ENCODE data around the gene FLT4.
"Not testable (repeated sequence)": the region's sequence is repeated elsewhere in the genome, so short reads cannot be mapped to it uniquely, and the experiment has no call there.

The FLT4 gene

DNA sequence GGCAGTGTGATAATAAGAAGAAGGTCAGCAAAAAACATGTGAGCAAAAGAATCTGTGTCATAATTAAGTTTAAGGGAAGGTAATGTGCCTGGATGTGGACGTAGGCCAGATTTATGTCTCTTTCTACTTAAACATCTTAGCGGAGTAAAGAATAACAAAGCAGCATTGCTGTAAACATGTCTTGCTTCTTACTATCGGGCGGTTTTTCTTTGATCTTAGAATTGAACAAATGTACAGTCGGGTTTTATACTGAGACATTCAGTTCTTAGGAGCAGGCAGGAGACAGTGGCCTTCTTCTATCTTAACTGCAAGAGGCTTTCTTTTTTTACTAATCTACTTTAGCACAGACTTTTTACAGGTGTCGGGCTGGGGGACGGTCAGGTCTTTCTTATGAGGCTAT lies 40.4 kb upstream of the FLT4 start:
- Histone ChIP-seq H3K27ac (no peak overlapping the region), H3K36me3 (replicated peaks) (no peaks in the 10 kb centered on the region), H3K27me3 (replicated peaks) (peaks cover 5% of the 10 kb centered on the region), H3K4me3 (ENCODE audit: low read depth, low read length) (no peak overlapping the region)
- in situ Hi-C loops (cut with HindIII; ENCODE audit: low pct_ligation_motif_present, low sequenced_read_pairs): no loop called here
- TF ChIP-seq, protein P1, sequence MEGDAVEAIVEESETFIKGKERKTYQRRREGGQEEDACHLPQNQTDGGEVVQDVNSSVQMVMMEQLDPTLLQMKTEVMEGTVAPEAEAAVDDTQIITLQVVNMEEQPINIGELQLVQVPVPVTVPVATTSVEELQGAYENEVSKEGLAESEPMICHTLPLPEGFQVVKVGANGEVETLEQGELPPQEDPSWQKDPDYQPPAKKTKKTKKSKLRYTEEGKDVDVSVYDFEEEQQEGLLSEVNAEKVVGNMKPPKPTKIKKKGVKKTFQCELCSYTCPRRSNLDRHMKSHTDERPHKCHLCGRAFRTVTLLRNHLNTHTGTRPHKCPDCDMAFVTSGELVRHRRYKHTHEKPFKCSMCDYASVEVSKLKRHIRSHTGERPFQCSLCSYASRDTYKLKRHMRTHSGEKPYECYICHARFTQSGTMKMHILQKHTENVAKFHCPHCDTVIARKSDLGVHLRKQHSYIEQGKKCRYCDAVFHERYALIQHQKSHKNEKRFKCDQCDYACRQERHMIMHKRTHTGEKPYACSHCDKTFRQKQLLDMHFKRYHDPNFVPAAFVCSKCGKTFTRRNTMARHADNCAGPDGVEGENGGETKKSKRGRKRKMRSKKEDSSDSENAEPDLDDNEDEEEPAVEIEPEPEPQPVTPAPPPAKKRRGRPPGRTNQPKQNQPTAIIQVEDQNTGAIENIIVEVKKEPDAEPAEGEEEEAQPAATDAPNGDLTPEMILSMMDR (IDR thresholded peaks at IDR 0.05; ENCODE audit: low read depth, low read length, missing control alignments): no peak
- DNase-seq: no peak

DNA sequence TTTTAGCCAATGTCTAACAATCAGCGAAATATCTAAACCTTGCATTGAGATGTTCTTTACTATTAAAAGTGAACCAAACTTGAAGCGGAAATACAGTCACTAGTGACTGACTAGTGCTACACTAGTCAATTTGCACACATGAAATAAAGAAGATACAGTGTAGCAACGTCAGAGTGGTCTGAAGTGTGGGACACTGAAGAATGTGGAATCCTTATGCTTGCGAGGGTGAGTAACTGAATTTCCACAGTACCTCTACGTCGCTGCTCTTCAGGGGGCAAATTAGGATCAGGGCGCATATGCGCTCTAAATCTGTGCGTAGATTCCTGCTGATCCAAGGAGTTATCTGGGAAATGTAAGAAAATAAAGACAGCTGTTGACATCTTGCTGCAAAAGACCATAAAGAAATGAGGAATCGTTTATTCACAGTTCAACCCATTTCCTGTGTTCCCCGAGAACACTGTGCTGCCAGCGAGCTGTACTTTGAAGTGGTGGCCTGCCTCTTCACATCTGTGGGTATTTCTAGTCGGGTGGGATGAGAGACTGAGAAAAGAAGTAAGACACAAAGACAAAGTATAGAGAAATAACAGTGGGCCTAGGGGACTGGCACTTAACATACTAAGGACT lies 39.8 kb upstream of the FLT4 start:
- TF ChIP-seq, protein P1 (IDR thresholded peaks at IDR 0.05; ENCODE audit: low read depth, low read length, missing control alignments): no peak
- no peaks in the 10 kb centered on the region for H3K36me3 ChIP-seq (replicated peaks)
- peaks cover 7% of the 10 kb centered on the region for H3K27me3 ChIP-seq (replicated peaks)
- in situ Hi-C loops (cut with HindIII; ENCODE audit: low pct_ligation_motif_present, low sequenced_read_pairs): no loop called here
- H3K4me3 ChIP-seq (ENCODE audit: low read depth, low read length): no peak overlapping the region
- no peak for DNase-seq
- no peak overlapping the region for H3K27ac ChIP-seq

DNA sequence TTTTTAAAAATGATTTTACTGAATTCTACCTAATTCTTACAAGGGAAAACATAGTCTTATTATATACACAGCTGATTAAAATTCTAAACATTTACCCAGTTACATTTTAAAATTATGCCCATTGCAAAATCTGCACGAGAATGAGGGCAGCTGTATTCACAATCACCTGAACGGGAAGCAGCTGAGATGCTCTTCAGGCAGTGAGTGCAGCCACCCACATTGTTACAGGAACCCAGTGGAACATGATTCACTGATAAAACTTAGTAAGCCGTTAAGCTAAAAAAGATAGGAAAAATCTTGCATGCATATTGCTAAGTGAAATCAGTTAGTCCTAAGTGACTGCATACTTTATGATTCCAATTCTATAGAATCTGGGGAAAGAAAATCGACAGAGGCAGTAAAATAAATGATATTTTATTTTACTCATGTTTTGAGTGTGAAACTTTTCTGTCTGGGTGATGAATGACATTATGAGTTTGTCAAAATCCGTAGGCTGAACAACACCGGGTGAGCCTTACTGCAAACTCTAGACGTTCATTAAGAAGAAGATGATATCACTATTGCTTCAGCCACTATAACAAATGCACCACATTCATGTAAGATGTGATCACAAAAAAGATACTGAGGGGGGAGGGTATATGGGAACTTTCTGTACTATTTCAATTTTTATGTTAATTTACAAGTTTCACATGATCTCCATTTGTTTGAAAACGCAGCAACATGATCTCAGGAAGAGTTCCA lies 39.1 kb upstream of the FLT4 start:
- H3K36me3 ChIP-seq (replicated peaks): no peaks in the 10 kb centered on the region
- TF ChIP-seq, protein P1 (IDR thresholded peaks at IDR 0.05; ENCODE audit: low read depth, low read length, missing control alignments): no peak
- in situ Hi-C loops (cut with HindIII; ENCODE audit: low pct_ligation_motif_present, low sequenced_read_pairs): no loop called here
- peaks cover 7% of the 10 kb centered on the region for H3K27me3 ChIP-seq (replicated peaks)
- no peak overlapping the region for H3K27ac ChIP-seq
- DNase-seq: no peak
- H3K4me3 ChIP-seq (ENCODE audit: low read depth, low read length): no peak overlapping the region

DNA sequence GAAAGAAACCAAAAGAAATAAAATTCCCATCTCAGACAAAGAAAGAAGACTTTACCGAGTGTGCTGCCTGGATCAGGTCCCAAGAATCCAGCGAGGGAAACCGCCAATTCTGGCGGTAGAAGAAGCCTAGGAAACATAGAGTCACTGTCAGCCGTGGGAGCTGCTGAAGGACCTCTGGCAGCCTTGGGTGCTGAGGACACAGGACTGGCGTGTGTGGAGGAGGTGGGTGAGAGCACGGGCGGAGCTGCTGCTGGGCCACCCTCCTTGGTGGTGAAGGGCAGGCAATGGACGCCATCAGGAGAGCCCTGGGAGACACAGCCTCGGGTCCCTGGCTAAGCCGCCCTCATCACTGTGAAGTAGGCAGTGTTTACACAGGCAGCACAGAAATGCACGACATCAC lies 37.4 kb upstream of the FLT4 start:
- H3K27ac ChIP-seq; H3K4me3 ChIP-seq (ENCODE audit: low read depth, low read length); in situ Hi-C loops (cut with HindIII; ENCODE audit: low pct_ligation_motif_present, low sequenced_read_pairs); H3K36me3 ChIP-seq (replicated peaks); DNase-seq; H3K27me3 ChIP-seq (replicated peaks): not testable (repeated sequence)

DNA sequence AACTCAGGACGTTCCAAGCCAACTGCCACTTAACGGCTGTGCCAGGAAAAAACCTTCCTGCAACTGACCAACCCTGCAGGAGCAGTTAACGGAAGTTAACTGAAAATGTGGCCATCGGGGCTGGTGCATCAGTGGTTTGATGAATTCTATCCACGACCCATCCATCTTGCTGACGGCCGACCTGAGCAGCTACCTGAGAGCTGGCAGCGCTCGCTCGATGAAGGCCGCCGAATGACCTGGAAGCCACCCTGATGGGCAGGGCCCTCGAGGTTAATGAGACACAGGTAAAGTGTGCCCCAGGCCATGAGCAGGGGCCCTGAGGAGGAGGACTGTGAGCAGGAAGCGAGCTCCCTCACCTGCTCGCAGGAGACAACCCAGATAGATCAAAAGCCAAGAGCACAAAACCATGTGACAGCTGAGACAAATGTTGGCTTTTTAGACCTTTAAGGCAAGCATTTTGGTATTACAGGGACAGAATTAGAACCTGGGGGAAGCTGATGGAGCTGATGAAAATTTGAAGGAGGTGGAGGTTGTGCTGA lies 35.3 kb upstream of the FLT4 start:
- in situ Hi-C loops (cut with HindIII; ENCODE audit: low pct_ligation_motif_present, low sequenced_read_pairs): no loop called here
- no peaks in the 10 kb centered on the region for H3K36me3 ChIP-seq (replicated peaks)
- H3K27ac ChIP-seq: no peak overlapping the region
- TF ChIP-seq, protein P1 (IDR thresholded peaks at IDR 0.05; ENCODE audit: low read depth, low read length, missing control alignments): no peak
- DNase-seq: no peak
- no peak overlapping the region for H3K4me3 ChIP-seq (ENCODE audit: low read depth, low read length)
- peaks cover 7% of the 10 kb centered on the region for H3K27me3 ChIP-seq (replicated peaks)

DNA sequence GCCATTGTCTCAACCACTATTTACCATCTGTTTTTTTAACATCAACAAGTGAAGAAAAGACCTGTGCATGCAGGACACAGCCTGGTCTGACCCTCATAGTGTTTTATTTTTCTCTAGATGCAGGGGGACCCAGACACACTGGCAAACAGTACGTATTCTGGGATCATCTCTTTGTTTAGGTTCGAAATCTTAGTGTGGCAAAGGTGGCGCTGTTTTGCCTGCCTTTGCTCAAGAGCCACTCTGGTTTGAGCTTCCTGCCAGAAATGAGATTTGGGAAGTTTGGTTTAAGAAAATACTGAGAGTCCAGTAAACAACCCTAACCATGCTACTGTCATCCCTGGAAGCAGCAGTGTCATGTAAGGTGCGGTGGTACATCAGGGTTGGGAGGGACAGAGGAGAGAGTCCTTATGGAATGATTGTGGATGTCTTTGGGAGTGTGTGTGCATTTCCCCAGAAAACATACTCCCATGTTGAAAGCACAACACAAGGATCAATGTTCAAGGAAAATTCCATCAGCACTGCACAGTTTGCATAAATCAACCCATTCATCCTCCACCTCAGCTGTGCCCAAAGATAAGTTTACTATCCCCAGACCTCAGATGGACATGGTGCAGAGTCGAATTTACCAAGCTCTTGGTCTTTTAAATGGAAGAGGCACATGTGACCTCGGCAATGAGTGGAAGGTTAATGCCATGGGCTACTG lies 34.0 kb upstream of the FLT4 start:
- H3K4me3 ChIP-seq (ENCODE audit: low read depth, low read length): no peak overlapping the region
- no peaks in the 10 kb centered on the region for H3K36me3 ChIP-seq (replicated peaks)
- DNase-seq: no peak
- in situ Hi-C loops (cut with HindIII; ENCODE audit: low pct_ligation_motif_present, low sequenced_read_pairs): no loop called here
- no peak overlapping the region for H3K27ac ChIP-seq
- TF ChIP-seq, protein P1 (IDR thresholded peaks at IDR 0.05; ENCODE audit: low read depth, low read length, missing control alignments): no peak
- H3K27me3 ChIP-seq (replicated peaks): peaks cover 2% of the 10 kb centered on the region
